Measurements from ENCODE around the gene LCMT1. TPM values are rescaled to one million over a fixed set of nuclear protein-coding genes. Genes with fewer than 3 reads are reported as not detected.

LCMT1 gene
- total RNA-seq, 2 experiments from 2014 or later, result 34.7 to 35.3 TPM

- no peaks in the 10 kb centered on the region for H3K9me3 Mint-ChIP-seq
- intact Hi-C loops (cut with micrococcal nuclease), result no loop called here
- no peaks in the 10 kb centered on the region for H3K4me1 Mint-ChIP-seq (ENCODE audit: low read depth)
- no peaks in the 10 kb centered on the region for H3K36me3 Mint-ChIP-seq (ENCODE audit: low read depth)
- DNase-seq, result no peak
- H3K27me3 Mint-ChIP-seq (ENCODE audit: low read depth), result no peaks in the 10 kb centered on the region
- H3K4me3 Mint-ChIP-seq, result no peak overlapping the region
- CTCF ChIA-PET, result interaction anchor here (0.7 kb wide), 1 partner anchor 15 kb away, joined by 3 read pairs; no protein-coding TSS in a partner anchor
- H3K27ac Mint-ChIP-seq, result no peak overlapping the region
These were observed 11.0 kb upstream of the LCMT1 start for GRCh38 chr16:25100511-25100910.

GRCh38 chr16:25106567-25107465, 4.7 kb upstream of the LCMT1 start:
- DNase-seq, result peak; percentile 89
- CTCF ChIA-PET, result interaction anchor here (0.6 to 5.7 kb wide), 9 partner anchors 14 to 282 kb away, joined by 3 to 25 read pairs (median 3); no protein-coding TSS in a partner anchor
- intact Hi-C loops (cut with micrococcal nuclease), result loop anchor here (1.0 to 5.0 kb wide), 4 partner anchors 14 to 275 kb away; no protein-coding TSS in a partner anchor
- no peaks in the 10 kb centered on the region for H3K27me3 Mint-ChIP-seq (ENCODE audit: low read depth)
- H3K27ac Mint-ChIP-seq, result peak overlapping the region; percentile 76
- H3K4me3 Mint-ChIP-seq, result peak overlapping the region; percentile 86
- peaks cover 6% of the 10 kb centered on the region for H3K36me3 Mint-ChIP-seq (ENCODE audit: low read depth)
- H3K4me1 Mint-ChIP-seq (ENCODE audit: low read depth), result peaks cover 22% of the 10 kb centered on the region
- no peaks in the 10 kb centered on the region for H3K9me3 Mint-ChIP-seq

- Mint-ChIP-seq H3K27me3 (ENCODE audit: low read depth) (no peaks in the 10 kb centered on the region), H3K27ac (peak overlapping the region; percentile 76), H3K36me3 (ENCODE audit: low read depth) (peaks cover 6% of the 10 kb centered on the region), H3K4me1 (ENCODE audit: low read depth) (peaks cover 26% of the 10 kb centered on the region), H3K4me3 (peak overlapping the region; percentile 86), H3K9me3 (no peaks in the 10 kb centered on the region)
- intact Hi-C loops (cut with micrococcal nuclease), result loop anchor here (2.0 to 5.0 kb wide), 3 partner anchors 15 to 275 kb away; no protein-coding TSS in a partner anchor
- no peak for DNase-seq
- CTCF ChIA-PET, result interaction anchor here (0.6 to 5.7 kb wide), 5 partner anchors 40 to 127 kb away, joined by 3 to 25 read pairs (median 4); no protein-coding TSS in a partner anchor
These were observed 4.1 kb upstream of the LCMT1 start for GRCh38 chr16:25107466-25107792.

GRCh38 chr16:25108054-25108453, 3.5 kb upstream of the LCMT1 start:
- Mint-ChIP-seq H3K4me1 (ENCODE audit: low read depth) (peaks cover 30% of the 10 kb centered on the region), H3K36me3 (ENCODE audit: low read depth) (peaks cover 6% of the 10 kb centered on the region), H3K9me3 (no peaks in the 10 kb centered on the region), H3K27me3 (ENCODE audit: low read depth) (no peaks in the 10 kb centered on the region), H3K4me3 (peak overlapping the region; percentile 86), H3K27ac (no peak overlapping the region)
- CTCF ChIA-PET, result interaction anchor here (1.0 to 5.7 kb wide), 5 partner anchors 15 to 126 kb away, joined by 3 to 25 read pairs (median 5); no protein-coding TSS in a partner anchor
- peak; percentile 72 for DNase-seq
- intact Hi-C loops (cut with micrococcal nuclease), result loop anchor here (5.0 kb wide), 2 partner anchors 201 to 276 kb away; no protein-coding TSS in a partner anchor

- H3K27ac Mint-ChIP-seq, result no peak overlapping the region
- H3K4me1 Mint-ChIP-seq (ENCODE audit: low read depth), result peaks cover 39% of the 10 kb centered on the region
- peaks cover 6% of the 10 kb centered on the region for H3K36me3 Mint-ChIP-seq (ENCODE audit: low read depth)
- no peak for DNase-seq
- CTCF ChIA-PET, result interaction anchor here (1.1 to 5.7 kb wide), 4 partner anchors 39 to 116 kb away, joined by 3 to 25 read pairs (median 10); no protein-coding TSS in a partner anchor
- H3K9me3 Mint-ChIP-seq, result no peaks in the 10 kb centered on the region
- no peaks in the 10 kb centered on the region for H3K27me3 Mint-ChIP-seq (ENCODE audit: low read depth)
- intact Hi-C loops (cut with micrococcal nuclease), result loop anchor here (2.0 to 10.0 kb wide), 5 partner anchors 202 to 569 kb away; no protein-coding TSS in a partner anchor
- H3K4me3 Mint-ChIP-seq, result no peak overlapping the region
These were observed 1.9 kb upstream of the LCMT1 start for GRCh38 chr16:25109643-25110042.

- Mint-ChIP-seq H3K4me3 (peak overlapping the region; percentile 94), H3K9me3 (no peaks in the 10 kb centered on the region), H3K27me3 (ENCODE audit: low read depth) (no peaks in the 10 kb centered on the region), H3K36me3 (ENCODE audit: low read depth) (peaks cover 11% of the 10 kb centered on the region), H3K27ac (peak overlapping the region; percentile 96), H3K4me1 (ENCODE audit: low read depth) (peaks cover 47% of the 10 kb centered on the region)
- peak; percentile 90 for DNase-seq
- CTCF ChIA-PET, result interaction anchor here (1.1 to 5.7 kb wide), 3 partner anchors 15 to 115 kb away, joined by 3 to 25 read pairs (median 16); no protein-coding TSS in a partner anchor
- intact Hi-C loops (cut with micrococcal nuclease), result loop anchor here (2.0 to 10.0 kb wide), 3 partner anchors 258 to 570 kb away; no protein-coding TSS in a partner anchor
These were observed 1.1 kb upstream of the LCMT1 start for GRCh38 chr16:25110387-25110947.

- H3K9me3 Mint-ChIP-seq, result no peaks in the 10 kb centered on the region
- H3K27ac Mint-ChIP-seq, result no peak overlapping the region
- peaks cover 46% of the 10 kb centered on the region for H3K4me1 Mint-ChIP-seq (ENCODE audit: low read depth)
- peaks cover 9% of the 10 kb centered on the region for H3K36me3 Mint-ChIP-seq (ENCODE audit: low read depth)
- H3K4me3 Mint-ChIP-seq, result no peak overlapping the region
- DNase-seq, result no peak
- CTCF ChIA-PET, result no interaction called here
- no peaks in the 10 kb centered on the region for H3K27me3 Mint-ChIP-seq (ENCODE audit: low read depth)
- intact Hi-C loops (cut with micrococcal nuclease), result loop anchor here (5.0 to 10.0 kb wide), 2 partner anchors 262 to 449 kb away; no protein-coding TSS in a partner anchor
These were observed 2.6 kb downstream of the LCMT1 start for GRCh38 chr16:25114121-25114520.

- CTCF ChIA-PET, result interaction anchor here (0.8 to 0.9 kb wide), 3 partner anchors 66 to 115 kb away, joined by 3 to 4 read pairs (median 3); no protein-coding TSS in a partner anchor
- Mint-ChIP-seq H3K27ac (no peak overlapping the region), H3K27me3 (ENCODE audit: low read depth) (no peaks in the 10 kb centered on the region), H3K4me1 (ENCODE audit: low read depth) (peaks cover 39% of the 10 kb centered on the region), H3K9me3 (no peaks in the 10 kb centered on the region), H3K36me3 (ENCODE audit: low read depth) (peaks cover 8% of the 10 kb centered on the region), H3K4me3 (no peak overlapping the region)
- DNase-seq, result no peak
- intact Hi-C loops (cut with micrococcal nuclease), result loop anchor here (10.0 kb wide), 1 partner anchor 454 kb away; no protein-coding TSS in a partner anchor
These were observed 7.5 kb downstream of the LCMT1 start for GRCh38 chr16:25118851-25119578.

GRCh38 chr16:25121824-25122600, 10.5 kb downstream of the LCMT1 start:
- intact Hi-C loops (cut with micrococcal nuclease), result no loop called here
- H3K27ac Mint-ChIP-seq, result no peak overlapping the region
- CTCF ChIA-PET, result interaction anchor here (3.0 kb wide), 1 partner anchor 104 kb away, joined by 15 read pairs; no protein-coding TSS in a partner anchor
- no peak for DNase-seq
- no peaks in the 10 kb centered on the region for H3K9me3 Mint-ChIP-seq
- H3K27me3 Mint-ChIP-seq (ENCODE audit: low read depth), result no peaks in the 10 kb centered on the region
- H3K36me3 Mint-ChIP-seq (ENCODE audit: low read depth), result peaks cover 4% of the 10 kb centered on the region
- peaks cover 42% of the 10 kb centered on the region for H3K4me1 Mint-ChIP-seq (ENCODE audit: low read depth)
- no peak overlapping the region for H3K4me3 Mint-ChIP-seq

GRCh38 chr16:25124503-25124902, 13.0 kb downstream of the LCMT1 start:
- CTCF ChIA-PET, result interaction anchor here (3.0 kb wide), 1 partner anchor 101 kb away, joined by 15 read pairs; no protein-coding TSS in a partner anchor
- peaks cover 3% of the 10 kb centered on the region for H3K36me3 Mint-ChIP-seq (ENCODE audit: low read depth)
- no peak for DNase-seq
- H3K27me3 Mint-ChIP-seq (ENCODE audit: low read depth), result no peaks in the 10 kb centered on the region
- H3K4me1 Mint-ChIP-seq (ENCODE audit: low read depth), result peaks cover 42% of the 10 kb centered on the region
- H3K4me3 Mint-ChIP-seq, result no peak overlapping the region
- H3K9me3 Mint-ChIP-seq, result no peaks in the 10 kb centered on the region
- H3K27ac Mint-ChIP-seq, result peak overlapping the region; percentile 22
- intact Hi-C loops (cut with micrococcal nuclease), result no loop called here
